WTC11 (cell line): ENCODE data around the gene LAGE3. TPM values are rescaled to one million over a fixed set of nuclear protein-coding genes. Genes with fewer than 3 reads are reported as not detected.
A peak's percentile ranks its signal among the peaks of the same experiment; 100 is the strongest.

Experiments
- ATAC-seq: fragments of 200-7000 bp; cut with Tn5 transposase; 2 replicates; pipeline ENCODE4 v1.10.0; 2021; ENCODE audit warnings: mild to moderate bottlenecking, moderate library complexity
- CTCF ChIA-PET: fragments of 300-600 bp; sonication (Branson Sonifier 250); formaldehyde crosslinking; loops from one replicate; lab custom pipeline; 2021; ENCODE audit warnings: antibody characterized with exemption; lab: Charles Lee
- POLR2A ChIA-PET: fragments of 350-600 bp; sonication (Branson Sonifier 250); formaldehyde crosslinking; loops from one replicate; lab custom pipeline; 2021; ENCODE audit warnings: antibody characterized with exemption; lab: Charles Lee
- DNase-seq: peaks from one replicate; pipeline ENCODE4 v3.0.0; 2021; ENCODE audit warnings: low spot score
- H3K27ac Mint-ChIP-seq: 2 replicates; pipeline ENCODE4 v1.8.0; 2021; ENCODE audit warnings: mixed read lengths
- H3K27me3 Mint-ChIP-seq: 2 replicates; pipeline ENCODE4 v1.8.0; 2021; ENCODE audit warnings: low read depth, mild to moderate bottlenecking, moderate library complexity, mixed read lengths
- H3K36me3 Mint-ChIP-seq: 2 replicates; pipeline ENCODE4 v1.8.0; 2021; ENCODE audit warnings: mixed read lengths
- H3K4me1 Mint-ChIP-seq: 2 replicates; pipeline ENCODE4 v1.8.0; 2022; ENCODE audit warnings: mixed read lengths
- H3K4me3 Mint-ChIP-seq: 2 replicates; pipeline ENCODE4 v1.8.0; 2021; ENCODE audit warnings: mild to moderate bottlenecking, moderate library complexity, mixed read lengths
- H3K9me3 Mint-ChIP-seq: 2 replicates; pipeline ENCODE4 v1.8.0; 2021; ENCODE audit warnings: mixed read lengths
- AFF4 ChIP-seq: sonication (generic); formaldehyde crosslinking; IDR thresholded peaks from 2 replicates; pipeline ENCODE4 v1.8.1; 2023; ENCODE audit warnings: mild to moderate bottlenecking, missing genetic modification reagents, borderline replicate concordance
- ATF2 ChIP-seq: sonication (generic); formaldehyde crosslinking; IDR thresholded peaks from 2 replicates; pipeline ENCODE4 v1.8.1; 2022; ENCODE audit warnings: low read depth, missing genetic modification reagents, borderline replicate concordance
- ATF3 ChIP-seq: sonication (generic); formaldehyde crosslinking; conservative IDR thresholded peaks from 2 replicates; pipeline ENCODE4 v1.8.1; 2022; ENCODE audit warnings: mild to moderate bottlenecking, missing genetic modification reagents
- CBFB ChIP-seq: sonication (generic); formaldehyde crosslinking; IDR thresholded peaks from 2 replicates; pipeline ENCODE4 v1.8.1; 2022; ENCODE audit warnings: mild to moderate bottlenecking, low read depth, missing genetic modification reagents
- EMX1 ChIP-seq: fragments of 250-450 bp; sonication (Bioruptor Pico); IDR thresholded peaks from 2 replicates; pipeline ENCODE4 v1.8.0; 2021; ENCODE audit warnings: mild to moderate bottlenecking
- RORB ChIP-seq: fragments of 250-450 bp; sonication (Bioruptor Pico); IDR thresholded peaks from 2 replicates; pipeline ENCODE4 v1.9.0; 2021; ENCODE audit warnings: mild to moderate bottlenecking
- SMAD4 ChIP-seq: sonication (generic); formaldehyde crosslinking; IDR thresholded peaks from 2 replicates; pipeline ENCODE4 v1.8.0; 2022; ENCODE audit warnings: mild to moderate bottlenecking, missing genetic modification reagents
- STAT6 ChIP-seq: sonication (generic); formaldehyde crosslinking; conservative IDR thresholded peaks from 2 replicates; pipeline ENCODE4 v1.8.1; 2023; ENCODE audit warnings: mild to moderate bottlenecking, low read depth, missing genetic modification reagents, moderate library complexity
- ZBTB43 ChIP-seq: sonication (generic); formaldehyde crosslinking; IDR thresholded peaks from 2 replicates; pipeline ENCODE4 v1.8.1; 2023; ENCODE audit warnings: mild to moderate bottlenecking, missing genetic modification reagents
- ZNF281 ChIP-seq: sonication (generic); formaldehyde crosslinking; IDR thresholded peaks from 2 replicates; pipeline ENCODE4 v1.8.0; 2023; ENCODE audit warnings: mild to moderate bottlenecking, missing genetic modification reagents
- total RNA-seq: library from RNA; stranded (reverse); gene quantifications from 3 replicates; pipeline ENCODE4 v1.2.3, GENCODE V29; 2021

Gene LAGE3
- total RNA-seq, 1 experiment from 2014 or later = 46.1 TPM

GRCh38 chrX:154458116-154458953 is 20.7 kb downstream of the LAGE3 start, which contains the start of gene PLXNA3:
Gene PLXNA3, plus strand, starts transcription at chrX:154458281. Its CDS starts 1,903 bp downstream, at chrX:154460184.
- ChIA-PET POLR2A (interaction anchor here (0.6 to 0.8 kb wide), 2 partner anchors 87 to 89 kb away, joined by 3 read pairs; no protein-coding TSS in a partner anchor), CTCF (interaction anchor here (0.7 to 3.0 kb wide), 4 partner anchors 32 to 85 kb away, joined by 3 to 11 read pairs (median 3); partner anchors contain the start of gene SLC10A3)
- peak within 1 kb of the TSS; percentile 81; the same call in 1 of the 2 replicates for H3K27ac Mint-ChIP-seq
- H3K4me1 Mint-ChIP-seq = no peaks in the 10 kb centered on the region
- ATAC-seq = peak; percentile 61
- no peaks in the 10 kb centered on the region for H3K9me3 Mint-ChIP-seq
- peak within 1 kb of the TSS; percentile 84 for H3K4me3 Mint-ChIP-seq
- H3K27me3 Mint-ChIP-seq = peaks cover 15% of the 10 kb centered on the region
- H3K36me3 Mint-ChIP-seq = 0 out of 2 replicates have a peak, but pooled peaks cover under 1% of the 10 kb centered on the region
- TF ChIP-seq AFF4 (CRISPR knock-in tag) = no peak
- no peak for TF ChIP-seq STAT6
- no peak for TF ChIP-seq RORB
- TF ChIP-seq EMX1 (CRISPR knock-in tag) = no peak
- no peak for TF ChIP-seq ATF2 (CRISPR knock-in tag)
- TF ChIP-seq ATF3 (CRISPR knock-in tag) = no peak
- TF ChIP-seq SMAD4 = no peak
- no peak for TF ChIP-seq CBFB (CRISPR knock-in tag)
- TF ChIP-seq ZNF281 (CRISPR knock-in tag) = no peak
- TF ChIP-seq ZBTB43 = no peak
- TF ChIP-seq, all 79 proteins: peak for 0
- peak; percentile 47 for DNase-seq
